Urinary bladder (tissue), 4 donors: Measurements from ENCODE around the gene ADCY10. TPM values are rescaled to one million over a fixed set of nuclear protein-coding genes. Genes with fewer than 3 reads are reported as not detected.
"Not testable (repeated sequence)": the region's sequence is repeated elsewhere in the genome, so short reads cannot be mapped to it uniquely, and the experiment has no call there.

Source experiments
- DNase-seq: peaks from one replicate; pipeline ENCODE4 v3.0.0-alpha.2; 2015; ENCODE audit errors: extremely low spot score
- H3K27ac ChIP-seq: one replicate; pipeline ENCODE4 v1.5.1; 2013; ENCODE audit warnings: low read depth, mild to moderate bottlenecking, moderate library complexity
- H3K36me3 ChIP-seq: one replicate; pipeline ENCODE4 v1.6.1; 2013; ENCODE audit warnings: mild to moderate bottlenecking, moderate library complexity; ENCODE audit not compliant: insufficient read depth
- H3K4me1 ChIP-seq: one replicate; pipeline ENCODE4 v1.6.1; 2013; ENCODE audit warnings: mild to moderate bottlenecking, moderate library complexity; ENCODE audit not compliant: insufficient read depth
- H3K4me3 ChIP-seq: one replicate; pipeline ENCODE4 v1.5.1; 2013; ENCODE audit warnings: low read depth, low read length
- WGBS: extraction: QIAGEN DNeasy Blood & Tissue Kit; methylation state at CpG from one replicate; pipeline ENCODE4 v1.1.7; 2013; 5-methylcytosine and 5-hydroxymethylcytosine counted together
- polyA plus RNA-seq: library from polyadenylated mRNA; stranded (reverse); fragments of 200-250 nt; gene quantifications from one replicate; pipeline ENCODE4 v1.2.3, GENCODE V29; 2013
- total RNA-seq: library from RNA; depleted of rRNA; stranded (reverse); fragments of >200 nt; gene quantifications from one replicate; pipeline ENCODE4 v1.2.3, GENCODE V29; 2014
- donor health status: healthy with polysubstance abuse.
- donor health status: healthy.

Gene ADCY10
- total and polyA plus RNA-seq, 2 donors, result 0.06 to 0.37 TPM

- H3K4me1 ChIP-seq, H3K36me3 ChIP-seq, H3K4me3 ChIP-seq, H3K27ac ChIP-seq, DNase-seq: not testable (repeated sequence)
- WGBS, result 98% methylated on average over 2 of the region's 2 CpGs
These were observed 47.6 kb downstream of the ADCY10 start for GRCh38 chr1:167866326-167866725.

DNA sequence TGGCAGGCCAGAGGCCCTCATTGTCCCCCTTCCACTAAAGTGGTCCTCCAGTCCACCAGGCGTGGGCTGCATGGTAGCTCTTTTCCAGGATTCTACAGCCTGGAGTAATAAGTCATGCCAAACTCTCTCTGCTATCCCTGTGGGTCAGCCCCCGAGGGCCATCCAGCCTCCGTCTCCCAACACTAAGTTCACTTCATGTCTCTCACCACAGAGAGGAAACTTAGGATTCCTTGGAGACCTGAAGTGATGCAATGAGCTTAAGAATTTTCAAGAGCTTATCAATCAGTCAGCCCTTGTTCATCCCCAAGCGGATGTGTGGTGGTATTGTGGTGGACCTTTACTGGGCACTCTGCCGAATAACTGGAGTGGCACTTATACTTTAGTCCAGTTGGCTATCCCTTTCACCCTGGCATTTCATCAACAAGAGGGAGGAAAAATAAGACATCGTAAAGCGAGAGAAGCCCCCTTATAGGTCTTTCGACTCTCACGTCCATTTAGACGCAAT lies 48.1 kb downstream of the ADCY10 start:
- DNase-seq, H3K4me3 ChIP-seq, H3K27ac ChIP-seq, H3K36me3 ChIP-seq, H3K4me1 ChIP-seq: not testable (repeated sequence)
- 95% methylated on average over 10 of the region's 10 CpGs for WGBS

GRCh38 chr1:167865193-167865592 lies 48.7 kb downstream of the ADCY10 start:
- not testable (repeated sequence) for H3K27ac ChIP-seq, H3K36me3 ChIP-seq, H3K4me1 ChIP-seq, DNase-seq, H3K4me3 ChIP-seq

GRCh38 chr1:167864392-167865032 lies 49.4 kb downstream of the ADCY10 start:
- Histone ChIP-seq H3K27ac (no peak overlapping the region), H3K36me3 (no peaks in the 10 kb centered on the region), H3K4me1 (no peaks in the 10 kb centered on the region), H3K4me3 (no peak overlapping the region)
- WGBS, result 70% methylated on average over 6 of the region's 6 CpGs
- DNase-seq, result no peak

DNA sequence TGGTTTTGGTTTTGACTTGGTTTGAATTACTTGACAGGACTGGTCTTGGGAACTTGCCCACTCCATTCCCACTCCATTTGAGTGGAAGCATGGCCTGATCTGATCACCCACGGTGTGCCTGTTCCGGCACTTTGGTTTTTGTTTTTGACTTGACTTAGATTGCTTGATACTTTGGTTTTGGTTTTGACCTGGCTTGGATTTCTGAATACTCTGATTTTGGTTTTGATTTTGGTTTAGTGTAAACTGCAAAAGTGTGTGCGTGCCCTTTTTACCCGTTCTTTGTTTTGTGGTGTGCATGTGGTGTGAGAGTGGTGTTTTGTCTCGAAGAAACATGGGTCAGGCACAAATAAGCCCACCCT lies 50.0 kb downstream of the ADCY10 start:
- Histone ChIP-seq H3K4me3 (no peak overlapping the region), H3K27ac (no peak overlapping the region), H3K36me3 (no peaks in the 10 kb centered on the region), H3K4me1 (no peaks in the 10 kb centered on the region)
- DNase-seq, result no peak
- WGBS, result 95% methylated on average over 5 of the region's 5 CpGs

GRCh38 chr1:167863191-167863920 lies 50.6 kb downstream of the ADCY10 start:
- H3K4me3 ChIP-seq, H3K27ac ChIP-seq, H3K4me1 ChIP-seq, DNase-seq, H3K36me3 ChIP-seq: not testable (repeated sequence)
- 91% methylated on average over 26 of the region's 26 CpGs for WGBS

DNA sequence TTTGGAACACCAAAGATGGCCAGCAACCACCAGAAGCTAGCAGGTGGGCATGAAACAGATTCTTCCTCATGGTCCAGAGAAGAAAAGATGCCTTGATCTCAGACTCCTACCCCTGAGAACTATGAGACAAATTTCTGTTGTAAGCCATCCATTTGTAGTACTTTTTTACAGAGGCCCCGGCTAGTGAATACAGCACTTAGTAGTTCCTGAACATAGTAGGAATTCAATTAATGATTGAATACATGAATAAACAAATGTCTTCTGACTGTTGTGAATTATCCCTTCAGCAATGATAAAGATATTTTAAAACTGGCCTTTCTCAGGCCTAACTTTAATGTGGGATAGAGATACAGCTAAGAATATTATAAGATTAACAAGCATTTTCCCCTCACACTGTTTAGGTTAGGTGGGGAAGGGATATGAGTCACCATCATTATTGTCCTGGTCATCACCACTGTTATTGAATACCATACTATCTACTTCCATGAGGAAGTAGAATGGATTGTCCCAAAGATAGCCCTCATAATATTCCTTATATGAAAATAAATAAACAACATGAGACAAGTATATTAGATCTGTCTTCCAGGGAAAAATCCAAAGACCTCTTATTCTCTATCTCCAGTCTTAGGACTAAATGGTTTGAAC lies 51.4 kb downstream of the ADCY10 start:
- Histone ChIP-seq H3K4me1 (no peaks in the 10 kb centered on the region), H3K36me3 (no peaks in the 10 kb centered on the region), H3K4me3 (no peak overlapping the region), H3K27ac (no peak overlapping the region)
- DNase-seq, result no peak
- 97% methylated on average over 1 of the region's 1 CpG for WGBS

DNA sequence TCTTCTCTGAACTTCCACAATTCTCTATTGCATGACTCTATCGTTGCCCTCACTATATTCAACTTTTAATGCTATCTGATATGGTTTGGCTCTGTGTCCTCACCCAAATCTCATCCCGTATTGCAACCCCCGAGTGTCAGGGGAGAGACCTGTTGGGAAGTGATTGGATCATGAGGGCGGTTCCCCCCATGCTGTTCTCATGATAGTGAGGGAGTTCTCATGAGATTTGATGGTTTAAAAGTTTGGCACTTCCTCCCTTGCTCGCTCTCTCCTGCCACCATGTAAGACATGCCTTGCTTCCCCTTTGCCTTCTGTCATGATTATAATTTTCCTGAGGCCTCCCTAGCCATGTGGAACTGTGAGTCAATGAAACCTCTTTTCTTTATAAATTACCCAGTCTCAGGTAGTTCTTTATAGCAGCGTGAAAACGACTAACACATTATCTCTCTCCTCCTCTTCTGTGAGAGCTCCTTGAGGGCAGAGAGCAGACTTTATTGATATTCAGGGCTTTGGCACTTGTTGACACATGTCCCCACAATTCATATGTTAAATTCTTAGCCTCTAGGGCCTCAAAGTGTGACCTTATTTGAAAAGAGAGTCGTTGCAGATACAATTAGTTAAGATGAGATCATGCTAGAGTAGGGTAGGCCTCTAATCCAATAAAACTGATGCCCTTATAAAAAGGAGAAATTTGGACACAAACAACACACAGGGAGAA lies 52.1 kb downstream of the ADCY10 start:
- Histone ChIP-seq H3K36me3 (no peaks in the 10 kb centered on the region), H3K4me1 (no peaks in the 10 kb centered on the region), H3K27ac (no peak overlapping the region), H3K4me3 (no peak overlapping the region)
- DNase-seq, result no peak
- 84% methylated on average over 8 of the region's 8 CpGs for WGBS

GRCh38 chr1:167860231-167860923 lies 53.6 kb downstream of the ADCY10 start:
- no peaks in the 10 kb centered on the region for H3K36me3 ChIP-seq
- H3K27ac ChIP-seq, result no peak overlapping the region
- DNase-seq, result no peak
- H3K4me1 ChIP-seq, result no peaks in the 10 kb centered on the region
- no peak overlapping the region for H3K4me3 ChIP-seq

- no peaks in the 10 kb centered on the region for H3K4me1 ChIP-seq
- no peak for DNase-seq
- H3K36me3 ChIP-seq, result no peaks in the 10 kb centered on the region
- H3K27ac ChIP-seq, result no peak overlapping the region
- no peak overlapping the region for H3K4me3 ChIP-seq
- WGBS, result 81% methylated on average over 7 of the region's 7 CpGs
These were observed 57.1 kb downstream of the ADCY10 start for GRCh38 chr1:167856711-167857418.

DNA sequence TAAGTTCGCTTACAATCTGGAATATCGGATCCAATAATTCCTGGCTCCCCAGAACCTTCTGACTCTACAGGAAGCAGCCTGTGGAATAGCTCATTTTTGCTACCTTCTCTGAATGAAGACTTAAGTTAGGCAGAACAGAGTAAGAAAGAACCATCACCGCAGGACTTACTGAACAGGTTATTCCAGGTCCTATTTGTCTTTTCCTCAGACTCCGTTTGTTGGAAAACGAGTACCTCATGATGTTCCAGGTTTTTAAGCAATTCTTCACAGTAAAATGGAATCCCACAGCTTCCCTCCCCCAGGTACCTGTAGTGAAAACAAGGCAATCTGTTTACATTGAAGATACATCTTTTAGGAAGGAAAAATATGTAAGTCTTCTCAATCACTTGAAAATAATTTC lies 59.8 kb downstream of the ADCY10 start:
- 86% methylated on average over 5 of the region's 5 CpGs for WGBS
- no peaks in the 10 kb centered on the region for H3K36me3 ChIP-seq
- H3K4me3 ChIP-seq, result no peak overlapping the region
- no peak overlapping the region for H3K27ac ChIP-seq
- no peaks in the 10 kb centered on the region for H3K4me1 ChIP-seq
- no peak for DNase-seq

DNA sequence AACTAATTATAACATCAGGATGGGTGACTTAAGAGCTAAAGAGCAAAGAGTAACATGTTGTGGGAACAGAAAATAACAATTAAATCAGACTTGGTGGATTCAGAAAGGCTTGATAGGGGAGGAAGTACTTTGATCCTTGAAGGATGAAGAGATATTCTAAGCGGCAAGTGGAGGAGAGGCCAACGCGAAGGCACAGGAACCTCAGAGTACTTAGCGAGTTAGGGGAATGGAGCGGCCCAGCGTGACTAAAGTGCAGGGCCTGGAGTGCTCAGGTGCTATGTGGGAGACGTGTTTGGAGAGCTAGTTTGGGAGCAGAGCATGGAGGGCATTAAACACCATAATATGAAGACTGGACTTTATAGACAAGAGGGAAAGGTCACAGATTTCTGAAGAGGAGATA lies 64.3 kb downstream of the ADCY10 start:
- 91% methylated on average over 7 of the region's 7 CpGs for WGBS
- Histone ChIP-seq H3K36me3 (no peaks in the 10 kb centered on the region), H3K27ac (no peak overlapping the region), H3K4me1 (no peaks in the 10 kb centered on the region), H3K4me3 (no peak overlapping the region)
- no peak for DNase-seq

DNA sequence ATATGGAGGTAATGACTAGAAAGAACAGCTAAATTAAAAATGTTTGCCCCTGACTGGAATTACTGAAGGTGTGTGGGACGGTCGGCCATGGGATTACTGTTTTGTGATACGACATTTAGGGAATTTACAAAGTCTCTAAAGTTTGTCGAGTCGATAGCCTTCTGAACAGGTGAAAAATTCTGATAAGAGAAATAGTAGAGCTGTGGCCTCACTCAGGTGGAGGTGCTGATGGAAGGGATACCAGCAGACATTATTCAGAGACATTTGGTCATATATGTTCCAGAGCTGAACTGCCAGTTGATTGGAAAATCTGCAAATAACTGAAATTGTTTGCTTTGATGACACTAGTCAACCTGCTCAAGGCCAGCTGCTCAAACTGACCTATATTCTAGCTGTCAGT lies 71.1 kb downstream of the ADCY10 start:
- Histone ChIP-seq H3K4me3 (no peak overlapping the region), H3K4me1 (no peaks in the 10 kb centered on the region), H3K36me3 (no peaks in the 10 kb centered on the region), H3K27ac (no peak overlapping the region)
- no peak for DNase-seq
- 93% methylated on average over 5 of the region's 5 CpGs for WGBS
